ENCODE measurements around the gene TRIM33. TPM values are rescaled to one million over a fixed set of nuclear protein-coding genes. Genes with fewer than 3 reads are reported as not detected.

TRIM33 gene
- polyA plus RNA-seq, 1 donor from 2014 or later: 58.7 TPM

DNA sequence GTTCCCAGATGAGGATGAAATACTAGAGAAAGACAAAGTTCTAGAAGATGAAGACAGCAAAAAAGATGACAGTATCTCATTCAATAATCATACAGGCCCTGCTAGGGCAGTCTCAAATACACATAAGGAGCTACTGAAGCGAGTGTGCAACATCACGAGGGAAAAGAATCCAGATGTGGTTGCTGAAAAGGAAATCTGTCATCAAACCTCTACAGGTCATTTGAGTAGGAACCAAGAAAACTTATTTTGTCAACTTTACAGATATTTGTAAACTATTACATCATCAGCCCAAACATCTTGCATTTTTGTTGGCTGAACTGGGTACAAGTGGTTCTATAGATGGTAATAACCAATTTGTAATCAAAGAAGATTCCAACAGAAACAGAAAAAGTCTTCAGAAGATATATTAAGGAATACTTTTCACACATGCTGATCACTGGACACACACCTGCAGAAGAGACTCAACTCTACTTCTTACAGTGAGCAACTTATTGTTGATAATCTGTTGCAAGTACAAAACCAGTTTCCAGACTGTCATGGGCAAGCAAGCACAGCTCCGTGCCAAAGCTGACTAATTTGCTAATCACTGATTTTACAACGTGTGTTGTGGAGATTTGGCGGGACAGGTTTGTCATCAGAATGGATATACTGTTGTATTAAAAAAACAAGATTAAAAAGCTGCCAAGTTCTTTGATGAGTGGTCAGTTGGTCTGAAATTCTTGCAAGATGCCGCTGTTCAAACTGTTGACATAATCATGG, 42.1 kb downstream of the TRIM33 start:
- H3K9me2 ChIP-seq (ENCODE audit: insufficient read depth, low read length): no peaks in the 10 kb centered on the region
- H3K9me3 ChIP-seq (ENCODE audit: low read length): no peaks in the 10 kb centered on the region
- H3K4me3 ChIP-seq (ENCODE audit: low read length): no peak overlapping the region
- H3K27ac ChIP-seq (ENCODE audit: low read length): no peak overlapping the region
- H3K27me3 ChIP-seq (ENCODE audit: insufficient read depth, low read depth, low read length): no peaks in the 10 kb centered on the region
- H3K79me2 ChIP-seq (replicated peaks; ENCODE audit: insufficient read depth, low read length): peaks cover 96% of the 10 kb centered on the region
- no peak overlapping the region for H2AFZ ChIP-seq (ENCODE audit: low read depth, low read length)
- no peak for TF ChIP-seq EP300 (conservative IDR thresholded peaks at IDR 0.05; ENCODE audit: poor library complexity, severe bottlenecking)
- no peak for TF ChIP-seq TAF1 (IDR thresholded peaks at IDR 0.05; ENCODE audit: low read depth)
- TF ChIP-seq, protein P1, sequence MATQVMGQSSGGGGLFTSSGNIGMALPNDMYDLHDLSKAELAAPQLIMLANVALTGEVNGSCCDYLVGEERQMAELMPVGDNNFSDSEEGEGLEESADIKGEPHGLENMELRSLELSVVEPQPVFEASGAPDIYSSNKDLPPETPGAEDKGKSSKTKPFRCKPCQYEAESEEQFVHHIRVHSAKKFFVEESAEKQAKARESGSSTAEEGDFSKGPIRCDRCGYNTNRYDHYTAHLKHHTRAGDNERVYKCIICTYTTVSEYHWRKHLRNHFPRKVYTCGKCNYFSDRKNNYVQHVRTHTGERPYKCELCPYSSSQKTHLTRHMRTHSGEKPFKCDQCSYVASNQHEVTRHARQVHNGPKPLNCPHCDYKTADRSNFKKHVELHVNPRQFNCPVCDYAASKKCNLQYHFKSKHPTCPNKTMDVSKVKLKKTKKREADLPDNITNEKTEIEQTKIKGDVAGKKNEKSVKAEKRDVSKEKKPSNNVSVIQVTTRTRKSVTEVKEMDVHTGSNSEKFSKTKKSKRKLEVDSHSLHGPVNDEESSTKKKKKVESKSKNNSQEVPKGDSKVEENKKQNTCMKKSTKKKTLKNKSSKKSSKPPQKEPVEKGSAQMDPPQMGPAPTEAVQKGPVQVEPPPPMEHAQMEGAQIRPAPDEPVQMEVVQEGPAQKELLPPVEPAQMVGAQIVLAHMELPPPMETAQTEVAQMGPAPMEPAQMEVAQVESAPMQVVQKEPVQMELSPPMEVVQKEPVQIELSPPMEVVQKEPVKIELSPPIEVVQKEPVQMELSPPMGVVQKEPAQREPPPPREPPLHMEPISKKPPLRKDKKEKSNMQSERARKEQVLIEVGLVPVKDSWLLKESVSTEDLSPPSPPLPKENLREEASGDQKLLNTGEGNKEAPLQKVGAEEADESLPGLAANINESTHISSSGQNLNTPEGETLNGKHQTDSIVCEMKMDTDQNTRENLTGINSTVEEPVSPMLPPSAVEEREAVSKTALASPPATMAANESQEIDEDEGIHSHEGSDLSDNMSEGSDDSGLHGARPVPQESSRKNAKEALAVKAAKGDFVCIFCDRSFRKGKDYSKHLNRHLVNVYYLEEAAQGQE (IDR thresholded peaks at IDR 0.05; ENCODE audit: borderline replicate concordance): no peak
- no peak for TF ChIP-seq POLR2AphosphoS5 (IDR thresholded peaks at IDR 0.05)
- TF ChIP-seq MXI1 (conservative IDR thresholded peaks at IDR 0.05; ENCODE audit: poor library complexity, severe bottlenecking): no peak
- TF ChIP-seq SMC3 (conservative IDR thresholded peaks at IDR 0.05; ENCODE audit: poor library complexity): no peak
- no peak for TF ChIP-seq EZH2 (IDR thresholded peaks at IDR 0.05; ENCODE audit: borderline replicate concordance, insufficient read depth, low read length, poor library complexity, severe bottlenecking)
- TF ChIP-seq, protein P2, sequence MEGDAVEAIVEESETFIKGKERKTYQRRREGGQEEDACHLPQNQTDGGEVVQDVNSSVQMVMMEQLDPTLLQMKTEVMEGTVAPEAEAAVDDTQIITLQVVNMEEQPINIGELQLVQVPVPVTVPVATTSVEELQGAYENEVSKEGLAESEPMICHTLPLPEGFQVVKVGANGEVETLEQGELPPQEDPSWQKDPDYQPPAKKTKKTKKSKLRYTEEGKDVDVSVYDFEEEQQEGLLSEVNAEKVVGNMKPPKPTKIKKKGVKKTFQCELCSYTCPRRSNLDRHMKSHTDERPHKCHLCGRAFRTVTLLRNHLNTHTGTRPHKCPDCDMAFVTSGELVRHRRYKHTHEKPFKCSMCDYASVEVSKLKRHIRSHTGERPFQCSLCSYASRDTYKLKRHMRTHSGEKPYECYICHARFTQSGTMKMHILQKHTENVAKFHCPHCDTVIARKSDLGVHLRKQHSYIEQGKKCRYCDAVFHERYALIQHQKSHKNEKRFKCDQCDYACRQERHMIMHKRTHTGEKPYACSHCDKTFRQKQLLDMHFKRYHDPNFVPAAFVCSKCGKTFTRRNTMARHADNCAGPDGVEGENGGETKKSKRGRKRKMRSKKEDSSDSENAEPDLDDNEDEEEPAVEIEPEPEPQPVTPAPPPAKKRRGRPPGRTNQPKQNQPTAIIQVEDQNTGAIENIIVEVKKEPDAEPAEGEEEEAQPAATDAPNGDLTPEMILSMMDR (IDR thresholded peaks at IDR 0.05; ENCODE audit: poor library complexity, severe bottlenecking): no peak
- no peaks in the 10 kb centered on the region for H3F3A ChIP-seq (ENCODE audit: insufficient read depth, low read length, poor library complexity, severe bottlenecking)
- H3K4me2 ChIP-seq (ENCODE audit: low read length): no peak overlapping the region
- H3K36me3 ChIP-seq (ENCODE audit: insufficient read depth, low read length): no peaks in the 10 kb centered on the region
- no peaks in the 10 kb centered on the region for H4K20me1 ChIP-seq (ENCODE audit: insufficient read depth)
- no peak overlapping the region for H3K9ac ChIP-seq (ENCODE audit: low read length)

DNA sequence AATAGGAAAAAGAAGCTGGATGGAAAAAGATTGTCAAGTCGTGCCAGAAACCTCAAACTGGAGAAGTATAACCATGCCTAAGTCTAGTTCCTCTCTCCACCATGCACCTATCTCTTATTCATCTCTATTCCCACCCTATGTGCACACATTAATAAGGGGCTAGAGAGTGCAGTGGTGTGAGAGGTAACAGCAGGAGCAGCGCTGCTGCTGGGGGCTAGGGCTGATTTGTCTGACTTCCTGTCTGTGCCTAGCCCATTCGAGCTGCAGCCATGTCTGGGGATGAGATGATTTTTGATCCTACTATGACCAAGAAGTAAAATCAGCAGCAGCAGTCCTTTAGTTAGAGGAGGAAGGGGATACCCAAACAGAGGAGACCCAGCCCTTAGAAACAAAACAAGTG, 43.0 kb downstream of the TRIM33 start:
- no peak overlapping the region for H3K4me3 ChIP-seq (ENCODE audit: low read length)
- TF ChIP-seq, protein P1 (IDR thresholded peaks at IDR 0.05; ENCODE audit: borderline replicate concordance): no peak
- TF ChIP-seq EP300 (conservative IDR thresholded peaks at IDR 0.05; ENCODE audit: poor library complexity, severe bottlenecking) (no peak), TAF1 (IDR thresholded peaks at IDR 0.05; ENCODE audit: low read depth) (no peak), SMC3 (conservative IDR thresholded peaks at IDR 0.05; ENCODE audit: poor library complexity) (no peak), EZH2 (IDR thresholded peaks at IDR 0.05; ENCODE audit: borderline replicate concordance, insufficient read depth, low read length, poor library complexity, severe bottlenecking) (no peak), RAD21 (conservative IDR thresholded peaks at IDR 0.05) (no peak)
- no peaks in the 10 kb centered on the region for H3K27me3 ChIP-seq (ENCODE audit: insufficient read depth, low read depth, low read length)
- no peak overlapping the region for H3K9ac ChIP-seq (ENCODE audit: low read length)
- no peaks in the 10 kb centered on the region for H3K9me2 ChIP-seq (ENCODE audit: insufficient read depth, low read length)
- no peak overlapping the region for H3K4me2 ChIP-seq (ENCODE audit: low read length)
- no peaks in the 10 kb centered on the region for H3K9me3 ChIP-seq (ENCODE audit: low read length)
- no peak overlapping the region for H3K27ac ChIP-seq (ENCODE audit: low read length)
- H4K20me1 ChIP-seq (ENCODE audit: insufficient read depth): no peaks in the 10 kb centered on the region
- H3F3A ChIP-seq (ENCODE audit: insufficient read depth, low read length, poor library complexity, severe bottlenecking): no peaks in the 10 kb centered on the region
- H2AFZ ChIP-seq (ENCODE audit: low read depth, low read length): no peak overlapping the region
- no peaks in the 10 kb centered on the region for H3K36me3 ChIP-seq (ENCODE audit: insufficient read depth, low read length)
- peaks cover 93% of the 10 kb centered on the region for H3K79me2 ChIP-seq (replicated peaks; ENCODE audit: insufficient read depth, low read length)
